Measurements from ENCODE around the gene PRH1. TPM values are rescaled to one million over a fixed set of nuclear protein-coding genes. Genes with fewer than 3 reads are reported as not detected.

Gene PRH1
- polyA plus RNA-seq, 1 donor (not counting 4 experiments of a cell fraction or from before 2014, with no cell fraction given) = 4.9 TPM

- H3K27ac ChIP-seq (ENCODE audit: control insufficient read depth, insufficient read depth, low read length) = no peak overlapping the region
- no peaks in the 10 kb centered on the region for H3K79me2 ChIP-seq (ENCODE audit: control insufficient read depth, insufficient read depth, low read length)
- no peaks in the 10 kb centered on the region for H3K4me1 ChIP-seq (ENCODE audit: control insufficient read depth, extremely low read depth, insufficient read depth, low read length)
- dilution Hi-C loops (cut with MboI; ENCODE audit: extremely low pct_ligation_motif_present, low sequenced_read_pairs) = no loop called here
- DNase-seq (ENCODE audit: low read depth, low spot score) (no peak), FAIRE-seq (no peak)
- H3K9ac ChIP-seq (ENCODE audit: control insufficient read depth, extremely low read depth, insufficient read depth, low read length) = no peak overlapping the region
- no peaks in the 10 kb centered on the region for H3K9me1 ChIP-seq (ENCODE audit: control insufficient read depth, extremely low read depth, insufficient read depth, low read length)
- no peaks in the 10 kb centered on the region for H3K9me3 ChIP-seq (ENCODE audit: control insufficient read depth, low read depth, low read length)
- H3K4me2 ChIP-seq (ENCODE audit: control insufficient read depth, extremely low read depth, insufficient read depth, low read depth, low read length) = no peak overlapping the region
- no peaks in the 10 kb centered on the region for H3K36me3 ChIP-seq (ENCODE audit: control insufficient read depth in 2 of 2, extremely low read depth in 1 of 2, insufficient read depth in 2 of 2, low read length in 2 of 2)
- H3K4me3 ChIP-seq (ENCODE audit: control insufficient read depth in 2 of 3, extremely low read depth in 1 of 3, insufficient read depth in 2 of 3, low read depth in 1 of 3, low read length in 3 of 3) = no peak overlapping the region
- no peaks in the 10 kb centered on the region for H4K20me1 ChIP-seq (ENCODE audit: control insufficient read depth, extremely low read depth, insufficient read depth, low read length)
- H2AFZ ChIP-seq (ENCODE audit: control insufficient read depth, low read length) = no peak overlapping the region
- no peaks in the 10 kb centered on the region for H3K27me3 ChIP-seq (ENCODE audit: control insufficient read depth, extremely low read depth, insufficient read depth, low read length)
- TF ChIP-seq EZH2 (IDR thresholded peaks at IDR 0.05; ENCODE audit: low read length) = no peak
- TF ChIP-seq, protein P1, sequence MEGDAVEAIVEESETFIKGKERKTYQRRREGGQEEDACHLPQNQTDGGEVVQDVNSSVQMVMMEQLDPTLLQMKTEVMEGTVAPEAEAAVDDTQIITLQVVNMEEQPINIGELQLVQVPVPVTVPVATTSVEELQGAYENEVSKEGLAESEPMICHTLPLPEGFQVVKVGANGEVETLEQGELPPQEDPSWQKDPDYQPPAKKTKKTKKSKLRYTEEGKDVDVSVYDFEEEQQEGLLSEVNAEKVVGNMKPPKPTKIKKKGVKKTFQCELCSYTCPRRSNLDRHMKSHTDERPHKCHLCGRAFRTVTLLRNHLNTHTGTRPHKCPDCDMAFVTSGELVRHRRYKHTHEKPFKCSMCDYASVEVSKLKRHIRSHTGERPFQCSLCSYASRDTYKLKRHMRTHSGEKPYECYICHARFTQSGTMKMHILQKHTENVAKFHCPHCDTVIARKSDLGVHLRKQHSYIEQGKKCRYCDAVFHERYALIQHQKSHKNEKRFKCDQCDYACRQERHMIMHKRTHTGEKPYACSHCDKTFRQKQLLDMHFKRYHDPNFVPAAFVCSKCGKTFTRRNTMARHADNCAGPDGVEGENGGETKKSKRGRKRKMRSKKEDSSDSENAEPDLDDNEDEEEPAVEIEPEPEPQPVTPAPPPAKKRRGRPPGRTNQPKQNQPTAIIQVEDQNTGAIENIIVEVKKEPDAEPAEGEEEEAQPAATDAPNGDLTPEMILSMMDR (optimal IDR thresholded peaks at IDR 0.05 in 1 of 3, IDR thresholded peaks at IDR 0.05 in 1 of 3, conservative IDR thresholded peaks at IDR 0.05 in 1 of 3; ENCODE audit: extremely low read depth in 1 of 3, insufficient read depth in 2 of 3, low read length in 3 of 3) = no peak
Measured at GRCh38 chr12:10910380-10910779, 26.3 kb upstream of the PRH1 start.

DNA sequence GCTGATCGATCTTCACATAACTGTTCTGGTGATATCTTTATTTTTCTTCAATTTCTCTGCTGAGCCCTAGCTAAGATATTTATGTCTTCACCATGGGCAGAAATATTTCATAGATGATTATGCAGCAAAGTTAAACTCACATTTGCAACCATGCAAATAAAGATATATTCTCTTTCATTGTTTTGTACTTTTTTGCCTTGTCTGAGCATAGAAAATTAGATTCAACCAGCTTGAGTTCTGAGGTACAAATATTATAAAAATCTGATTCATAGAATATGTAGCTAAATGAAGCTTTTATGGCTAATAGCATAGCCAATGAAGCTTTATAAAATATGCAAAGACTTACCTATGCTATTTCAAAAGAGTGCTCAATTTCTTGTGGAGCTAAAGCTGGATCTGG lies 25.4 kb upstream of the PRH1 start, which contains the start of gene TAS2R13:
TAS2R13 (minus strand) TSS at position 101 of the 400 bp plus-strand sequence. CDS start 264 bp downstream, outside the sequence.
- dilution Hi-C loops (cut with MboI; ENCODE audit: extremely low pct_ligation_motif_present, low sequenced_read_pairs) = no loop called here
- no peak for FAIRE-seq

More for the DNA sequence above, 25.4 kb upstream of the PRH1 start, which contains the start of gene TAS2R13:
- Histone ChIP-seq H3K79me2 (ENCODE audit: control insufficient read depth, insufficient read depth, low read length) (no peaks in the 10 kb centered on the region), H3K4me3 (ENCODE audit: control insufficient read depth in 2 of 3, extremely low read depth in 1 of 3, insufficient read depth in 2 of 3, low read depth in 1 of 3, low read length in 3 of 3) (no peak within 1 kb of the TSS), H3K9ac (ENCODE audit: control insufficient read depth, extremely low read depth, insufficient read depth, low read length) (no peak within 1 kb of the TSS), H3K27ac (ENCODE audit: control insufficient read depth, insufficient read depth, low read length) (no peak within 1 kb of the TSS), H3K36me3 (ENCODE audit: control insufficient read depth in 2 of 2, extremely low read depth in 1 of 2, insufficient read depth in 2 of 2, low read length in 2 of 2) (no peaks in the 10 kb centered on the region), H3K4me2 (ENCODE audit: control insufficient read depth, extremely low read depth, insufficient read depth, low read depth, low read length) (no peak within 1 kb of the TSS), H4K20me1 (ENCODE audit: control insufficient read depth, extremely low read depth, insufficient read depth, low read length) (no peaks in the 10 kb centered on the region), H3K4me1 (ENCODE audit: control insufficient read depth, extremely low read depth, insufficient read depth, low read length) (no peaks in the 10 kb centered on the region), H3K9me3 (ENCODE audit: control insufficient read depth, low read depth, low read length) (no peaks in the 10 kb centered on the region), H3K9me1 (ENCODE audit: control insufficient read depth, extremely low read depth, insufficient read depth, low read length) (no peaks in the 10 kb centered on the region), H2AFZ (ENCODE audit: control insufficient read depth, low read length) (no peak within 1 kb of the TSS), H3K27me3 (ENCODE audit: control insufficient read depth, extremely low read depth, insufficient read depth, low read length) (no peaks in the 10 kb centered on the region)
- no peak for TF ChIP-seq EZH2 (IDR thresholded peaks at IDR 0.05; ENCODE audit: low read length)
- TF ChIP-seq, protein P1 (optimal IDR thresholded peaks at IDR 0.05 in 1 of 3, IDR thresholded peaks at IDR 0.05 in 1 of 3, conservative IDR thresholded peaks at IDR 0.05 in 1 of 3; ENCODE audit: extremely low read depth in 1 of 3, insufficient read depth in 2 of 3, low read length in 3 of 3) = no peak
- DNase-seq (ENCODE audit: low read depth, low spot score) = no peak
